ENCODE data around the gene MEGF10.

MEGF10 gene

GRCh38 chr5:127275641-127276193 lies 14.9 kb upstream of the MEGF10 start:
- CTCF ChIA-PET = no interaction called here

GRCh38 chr5:127280491-127281220 lies 9.9 kb upstream of the MEGF10 start:
- no peak overlapping the region for H3K27ac ChIP-seq
- CTCF ChIA-PET = interaction anchor here (0.6 kb wide), 1 partner anchor 12 kb away, joined by 4 read pairs; no protein-coding TSS in a partner anchor
- TF ChIP-seq CTCF (conservative IDR thresholded peaks at IDR 0.05; ENCODE audit: low read depth) = no peak
- DNase-seq (ENCODE audit: low spot score) = no peak
- POLR2A ChIA-PET (ENCODE audit: low non-redundant PET) = no interaction called here

More at GRCh38 chr5:127275641-127276193, 14.9 kb upstream of the MEGF10 start:
- DNase-seq (ENCODE audit: low spot score) = no peak
- POLR2A ChIA-PET (ENCODE audit: low non-redundant PET) = no interaction called here
- H3K27ac ChIP-seq = no peak overlapping the region
- TF ChIP-seq CTCF (conservative IDR thresholded peaks at IDR 0.05; ENCODE audit: low read depth) = no peak

DNA sequence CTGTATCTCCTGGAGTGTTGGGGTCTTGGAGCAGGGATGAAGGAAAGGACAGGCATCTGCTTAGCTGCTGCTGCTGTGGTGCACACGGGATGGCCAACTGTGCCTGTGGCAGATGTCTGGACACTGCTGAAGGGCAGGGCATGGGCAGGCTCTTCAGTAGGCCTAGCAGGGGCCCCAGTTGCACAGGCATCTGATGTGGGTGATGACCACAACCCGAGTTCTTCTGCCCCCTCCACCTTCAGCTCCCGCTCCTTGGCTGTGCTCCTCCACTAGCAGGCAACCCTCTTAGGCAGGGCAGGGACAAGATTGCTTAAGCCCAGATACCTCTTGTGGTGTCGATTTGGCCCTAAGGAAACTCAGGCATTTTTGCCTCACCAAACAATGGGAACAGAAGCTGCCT lies 9.0 kb upstream of the MEGF10 start:
- no peak for DNase-seq (ENCODE audit: low spot score)

GRCh38 chr5:127288676-127289075 lies 1.9 kb upstream of the MEGF10 start:
- TF ChIP-seq CTCF (conservative IDR thresholded peaks at IDR 0.05; ENCODE audit: low read depth) = no peak
- no peak overlapping the region for H3K27ac ChIP-seq
- no peak for DNase-seq (ENCODE audit: low spot score)
- CTCF ChIA-PET = interaction anchor here (0.7 to 1.0 kb wide), 2 partner anchors 204 to 378 kb away, joined by 3 to 4 read pairs; no protein-coding TSS in a partner anchor
- POLR2A ChIA-PET (ENCODE audit: low non-redundant PET) = no interaction called here

More for the DNA sequence above, 9.0 kb upstream of the MEGF10 start:
- no peak for TF ChIP-seq CTCF (conservative IDR thresholded peaks at IDR 0.05; ENCODE audit: low read depth)
- POLR2A ChIA-PET (ENCODE audit: low non-redundant PET) = no interaction called here
- CTCF ChIA-PET = no interaction called here
- no peak overlapping the region for H3K27ac ChIP-seq

DNA sequence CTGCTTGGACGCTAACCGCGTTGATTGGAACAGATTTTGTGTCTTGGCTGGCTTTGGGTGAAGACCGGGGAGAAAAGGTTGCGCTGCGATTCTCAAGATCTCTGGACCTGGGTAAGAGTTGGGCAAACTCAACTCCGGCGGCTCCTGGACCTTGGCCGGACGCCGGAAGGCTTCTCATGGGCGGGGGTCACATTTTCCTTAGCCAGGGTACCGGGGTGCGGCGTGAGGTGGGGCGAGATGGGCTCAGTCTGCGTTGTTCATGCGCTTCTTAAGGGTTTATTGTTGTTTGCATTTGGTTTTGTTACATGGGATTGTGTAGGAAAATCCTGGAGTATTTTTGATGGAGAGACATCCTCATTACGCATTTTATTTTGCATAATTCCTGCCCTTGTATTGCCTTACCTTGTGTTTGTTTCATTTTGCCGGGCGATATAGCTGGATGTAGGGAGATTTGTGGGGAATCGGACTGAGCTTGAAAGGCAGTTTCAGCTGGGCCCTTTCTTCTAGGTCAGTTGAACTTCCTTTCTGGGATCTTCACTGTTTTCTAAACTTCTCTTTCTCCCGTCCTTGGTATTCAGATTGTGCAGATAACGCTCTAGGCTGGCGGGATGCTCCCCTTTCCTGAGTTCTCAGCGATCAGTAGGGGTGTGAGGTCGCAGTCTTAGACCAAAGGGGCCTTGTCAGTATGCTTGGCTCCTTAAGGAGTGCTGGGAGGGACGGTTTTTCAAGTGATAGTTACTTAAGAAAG lies 524 bp downstream of the MEGF10 start:
- H3K27ac ChIP-seq = no peak overlapping the region
- ChIA-PET POLR2A (ENCODE audit: low non-redundant PET) (no interaction called here), CTCF (no interaction called here)
- DNase-seq (ENCODE audit: low spot score) = no peak
- no peak for TF ChIP-seq CTCF (conservative IDR thresholded peaks at IDR 0.05; ENCODE audit: low read depth)

DNA sequence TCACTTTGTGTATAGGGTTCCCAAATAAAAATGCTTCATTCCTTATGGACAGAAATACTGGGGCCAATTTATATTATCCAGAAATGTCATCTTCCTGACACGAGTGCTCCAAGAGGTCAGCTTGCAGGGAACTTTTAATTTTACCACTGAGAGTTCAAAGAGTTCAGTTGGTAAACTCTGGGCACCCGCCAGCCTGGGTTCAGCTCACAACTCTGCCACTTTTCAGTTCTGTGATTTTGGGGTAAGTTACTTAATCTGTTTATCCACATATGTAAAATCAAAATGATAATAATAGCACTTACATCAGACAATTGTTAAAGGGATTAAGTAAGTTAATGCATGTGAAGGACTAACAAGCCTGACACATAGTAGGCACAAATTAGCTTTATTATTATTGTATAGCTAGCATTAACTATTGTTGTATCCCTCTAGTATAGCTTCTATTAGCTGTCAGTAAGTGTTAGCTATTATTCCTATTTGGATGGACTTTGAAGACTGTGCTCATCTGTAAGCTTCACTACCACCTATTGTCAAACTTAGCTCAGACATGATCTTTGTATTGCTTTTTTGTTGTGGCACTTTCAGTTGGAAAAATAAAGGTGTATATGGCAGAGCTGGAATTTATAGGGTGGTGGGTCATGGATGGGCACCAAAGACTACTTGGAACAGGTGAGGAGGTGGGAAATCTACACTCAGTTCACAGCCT lies 1.6 kb downstream of the MEGF10 start:
- no peak for TF ChIP-seq CTCF (conservative IDR thresholded peaks at IDR 0.05; ENCODE audit: low read depth)
- DNase-seq (ENCODE audit: low spot score) = no peak
- POLR2A ChIA-PET (ENCODE audit: low non-redundant PET) = no interaction called here
- no peak overlapping the region for H3K27ac ChIP-seq
- CTCF ChIA-PET = interaction anchor here (0.7 to 1.6 kb wide), 3 partner anchors 22 to 200 kb away, joined by 4 to 5 read pairs (median 4); no protein-coding TSS in a partner anchor
